Sigmoid colon (tissue), 3 donors: ENCODE data around the gene NCS1.

ENCODE experiments used
- POLR2A ChIP-seq, 2 donors: fragments of 450-650 bp; IDR thresholded peaks; one replicate each; pipeline ENCODE4 v1.6.1; 2016; ENCODE audit warnings: antibody characterized with exemption in 2 of 2, mild to moderate bottlenecking in 2 of 2, moderate library complexity in 2 of 2
- TF ChIP-seq, protein P1 (sequence below), 4 experiments: fragments of 450-650 bp in 3 of 4; fragments of 200-600 bp in 1 of 4; IDR thresholded peaks; one replicate each; pipeline ENCODE4 v1.5.1; 2016 to 2019; ENCODE audit warnings: antibody characterized with exemption in 4 of 4, mild to moderate bottlenecking in 3 of 4, moderate library complexity in 2 of 4

DNA sequence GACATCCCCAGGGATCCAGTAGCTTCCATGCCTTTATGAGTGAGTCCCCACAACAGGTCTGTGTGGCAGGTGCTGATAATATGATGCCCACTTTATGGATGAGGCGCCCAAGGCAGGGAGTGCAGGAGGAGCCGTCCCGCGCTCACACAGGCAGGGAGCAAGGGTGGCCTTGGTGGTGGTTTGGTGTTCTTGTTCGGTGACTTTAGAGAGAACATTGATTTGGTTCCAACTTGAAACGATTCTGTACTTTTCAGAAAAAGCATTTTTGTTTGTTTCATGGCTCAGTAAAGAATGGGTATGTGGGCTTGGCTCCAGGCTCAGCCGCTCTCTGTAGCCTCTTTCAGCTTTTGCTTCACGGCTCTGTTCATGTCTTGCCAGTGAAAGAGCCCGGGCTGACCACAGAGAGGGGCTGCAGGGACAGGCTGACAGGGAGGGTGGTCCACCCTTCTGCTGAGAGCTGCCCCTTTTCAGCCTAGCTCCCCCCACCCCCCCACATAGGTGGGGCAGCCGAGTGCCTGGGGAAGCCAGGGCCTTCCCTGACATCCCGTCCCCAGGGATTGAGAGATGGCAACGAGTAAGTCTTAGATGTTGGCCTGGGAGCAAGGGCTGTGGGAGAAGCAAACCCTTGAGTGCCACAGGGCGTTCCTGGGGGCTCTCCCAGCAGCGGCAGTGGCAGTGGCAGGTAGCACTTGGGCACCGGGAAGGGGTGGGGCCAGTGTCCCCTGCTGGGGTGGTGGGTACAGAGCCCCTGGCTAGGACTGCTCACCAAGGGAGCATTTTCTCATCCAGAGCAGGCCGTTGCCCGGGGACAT is 28.0 kb downstream of the NCS1 start:
- TF ChIP-seq, protein P1, sequence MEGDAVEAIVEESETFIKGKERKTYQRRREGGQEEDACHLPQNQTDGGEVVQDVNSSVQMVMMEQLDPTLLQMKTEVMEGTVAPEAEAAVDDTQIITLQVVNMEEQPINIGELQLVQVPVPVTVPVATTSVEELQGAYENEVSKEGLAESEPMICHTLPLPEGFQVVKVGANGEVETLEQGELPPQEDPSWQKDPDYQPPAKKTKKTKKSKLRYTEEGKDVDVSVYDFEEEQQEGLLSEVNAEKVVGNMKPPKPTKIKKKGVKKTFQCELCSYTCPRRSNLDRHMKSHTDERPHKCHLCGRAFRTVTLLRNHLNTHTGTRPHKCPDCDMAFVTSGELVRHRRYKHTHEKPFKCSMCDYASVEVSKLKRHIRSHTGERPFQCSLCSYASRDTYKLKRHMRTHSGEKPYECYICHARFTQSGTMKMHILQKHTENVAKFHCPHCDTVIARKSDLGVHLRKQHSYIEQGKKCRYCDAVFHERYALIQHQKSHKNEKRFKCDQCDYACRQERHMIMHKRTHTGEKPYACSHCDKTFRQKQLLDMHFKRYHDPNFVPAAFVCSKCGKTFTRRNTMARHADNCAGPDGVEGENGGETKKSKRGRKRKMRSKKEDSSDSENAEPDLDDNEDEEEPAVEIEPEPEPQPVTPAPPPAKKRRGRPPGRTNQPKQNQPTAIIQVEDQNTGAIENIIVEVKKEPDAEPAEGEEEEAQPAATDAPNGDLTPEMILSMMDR (IDR thresholded peaks at IDR 0.05) = no peak
- no peak for TF ChIP-seq POLR2A (IDR thresholded peaks at IDR 0.05)
